ENCODE measurements around the gene PDGFC.
"Not testable (repeated sequence)": the region's sequence is repeated elsewhere in the genome, so short reads cannot be mapped to it uniquely, and the experiment has no call there.

- TF ChIP-seq BACH1 (IDR thresholded peaks at IDR 0.05; ENCODE audit: low read length); JUN (IDR thresholded peaks at IDR 0.05; ENCODE audit: low read depth, low read length); POLR2A (IDR thresholded peaks at IDR 0.05; ENCODE audit: control extremely low read depth in 1 of 2, low read depth in 2 of 2, low read length in 2 of 2); TAF7 (optimal IDR thresholded peaks at IDR 0.05; ENCODE audit: borderline replicate concordance, low read depth, low read length); USF2 (IDR thresholded peaks at IDR 0.05; ENCODE audit: low read length); CREB1 (IDR thresholded peaks at IDR 0.05): not testable (repeated sequence)
- TF ChIP-seq, protein P1, sequence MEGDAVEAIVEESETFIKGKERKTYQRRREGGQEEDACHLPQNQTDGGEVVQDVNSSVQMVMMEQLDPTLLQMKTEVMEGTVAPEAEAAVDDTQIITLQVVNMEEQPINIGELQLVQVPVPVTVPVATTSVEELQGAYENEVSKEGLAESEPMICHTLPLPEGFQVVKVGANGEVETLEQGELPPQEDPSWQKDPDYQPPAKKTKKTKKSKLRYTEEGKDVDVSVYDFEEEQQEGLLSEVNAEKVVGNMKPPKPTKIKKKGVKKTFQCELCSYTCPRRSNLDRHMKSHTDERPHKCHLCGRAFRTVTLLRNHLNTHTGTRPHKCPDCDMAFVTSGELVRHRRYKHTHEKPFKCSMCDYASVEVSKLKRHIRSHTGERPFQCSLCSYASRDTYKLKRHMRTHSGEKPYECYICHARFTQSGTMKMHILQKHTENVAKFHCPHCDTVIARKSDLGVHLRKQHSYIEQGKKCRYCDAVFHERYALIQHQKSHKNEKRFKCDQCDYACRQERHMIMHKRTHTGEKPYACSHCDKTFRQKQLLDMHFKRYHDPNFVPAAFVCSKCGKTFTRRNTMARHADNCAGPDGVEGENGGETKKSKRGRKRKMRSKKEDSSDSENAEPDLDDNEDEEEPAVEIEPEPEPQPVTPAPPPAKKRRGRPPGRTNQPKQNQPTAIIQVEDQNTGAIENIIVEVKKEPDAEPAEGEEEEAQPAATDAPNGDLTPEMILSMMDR (IDR thresholded peaks at IDR 0.05; ENCODE audit: control extremely low read depth in 1 of 3, insufficient read depth in 1 of 3, low read depth in 1 of 3, low read length in 3 of 3) = not testable (repeated sequence)
Measured at GRCh38 chr4:156866088-156866487, 105.5 kb downstream of the PDGFC start.
